Trophoblast cell (in vitro differentiated cells and primary cell): ENCODE results near the gene ITPR1.

Experiments
- DNase-seq, 2 donors: peaks; one replicate each; pipeline ENCODE4 v3.0.0-alpha.2; 2016
- H2AFZ ChIP-seq: 2 replicates; pipeline ENCODE4 v1.6.1; 2013; ENCODE audit warnings: low read length, moderate library complexity, mild to moderate bottlenecking; ENCODE audit not compliant: insufficient read depth, poor library complexity
- H2AK5ac ChIP-seq: 2 replicates; pipeline ENCODE4 v1.6.1; 2013; ENCODE audit warnings: mild to moderate bottlenecking, low read length
- H2BK120ac ChIP-seq: 2 replicates; pipeline ENCODE4 v1.6.1; 2013; ENCODE audit warnings: low read length, mild to moderate bottlenecking, moderate library complexity; ENCODE audit not compliant: insufficient read depth, poor library complexity
- H2BK12ac ChIP-seq: 2 replicates; pipeline ENCODE4 v1.6.1; 2013; ENCODE audit warnings: mild to moderate bottlenecking, low read length, moderate library complexity
- H2BK5ac ChIP-seq: 2 replicates; pipeline ENCODE4 v1.6.1; 2013; ENCODE audit warnings: low read length, low read depth, moderate library complexity, mild to moderate bottlenecking; ENCODE audit not compliant: poor library complexity
- H3K14ac ChIP-seq: 2 replicates; pipeline ENCODE4 v1.6.1; 2013; ENCODE audit warnings: mild to moderate bottlenecking, low read length
- H3K18ac ChIP-seq: 2 replicates; pipeline ENCODE4 v1.6.1; 2013; ENCODE audit warnings: mild to moderate bottlenecking, low read length
- H3K23ac ChIP-seq: 2 replicates; pipeline ENCODE4 v1.6.1; 2013; ENCODE audit warnings: low read length
- H3K27ac ChIP-seq: 2 replicates; pipeline ENCODE4 v1.5.1; 2013; ENCODE audit warnings: low read depth, mild to moderate bottlenecking, inconsistent platforms, low read length, moderate library complexity
- H3K27me3 ChIP-seq: 2 replicates; pipeline ENCODE4 v1.6.1; 2013; ENCODE audit warnings: inconsistent platforms, mild to moderate bottlenecking, low read length, moderate library complexity; ENCODE audit not compliant: insufficient read depth
- H3K36me3 ChIP-seq, 2 experiments: 1 replicate in 1 of 2; 2 replicates in 1 of 2; pipeline ENCODE4 v1.6.1; 2013; ENCODE audit warnings: low read length in 2 of 2, mild to moderate bottlenecking in 2 of 2, moderate library complexity in 1 of 2; ENCODE audit not compliant: insufficient read depth in 2 of 2, control insufficient read depth in 1 of 2
- H3K4ac ChIP-seq: 2 replicates; pipeline ENCODE4 v1.6.1; 2013; ENCODE audit warnings: low read depth, mild to moderate bottlenecking, low read length, moderate library complexity
- H3K4me1 ChIP-seq, 2 experiments: 1 replicate in 1 of 2; 2 replicates in 1 of 2; pipeline ENCODE4 v1.6.1; 2013; ENCODE audit warnings: low read length in 2 of 2, mild to moderate bottlenecking in 2 of 2, moderate library complexity in 1 of 2; ENCODE audit not compliant: insufficient read depth in 2 of 2, control insufficient read depth in 1 of 2
- H3K4me2 ChIP-seq: 2 replicates; pipeline ENCODE4 v1.6.1; 2013; ENCODE audit warnings: inconsistent platforms, mild to moderate bottlenecking, low read length, moderate library complexity
- H3K4me3 ChIP-seq: 2 replicates; pipeline ENCODE4 v1.5.1; 2013; ENCODE audit warnings: mild to moderate bottlenecking, low read depth, low read length, inconsistent platforms
- H3K79me1 ChIP-seq: one replicate; pipeline ENCODE4 v1.6.1; 2013; ENCODE audit warnings: low read length
- H3K79me2 ChIP-seq: 2 replicates; pipeline ENCODE4 v1.6.1; 2013; ENCODE audit warnings: low read length, mild to moderate bottlenecking; ENCODE audit not compliant: control insufficient read depth, insufficient read depth, poor library complexity
- H3K9ac ChIP-seq: 2 replicates; pipeline ENCODE4 v1.6.1; 2013; ENCODE audit warnings: mild to moderate bottlenecking, low read length
- H3K9me3 ChIP-seq: 2 replicates; pipeline ENCODE4 v1.6.1; 2013; ENCODE audit warnings: low read depth, mild to moderate bottlenecking, control low read depth, inconsistent platforms, low read length; ENCODE audit not compliant: insufficient read depth
- H4K12ac ChIP-seq: 2 replicates; pipeline ENCODE4 v1.6.1; 2013; ENCODE audit warnings: low read depth, mild to moderate bottlenecking, low read length, moderate library complexity
- H4K8ac ChIP-seq: 2 replicates; pipeline ENCODE4 v1.6.1; 2013; ENCODE audit warnings: low read depth, mild to moderate bottlenecking, low read length, moderate library complexity
- H4K91ac ChIP-seq: one replicate; pipeline ENCODE4 v1.6.1; 2013; ENCODE audit warnings: low read depth, mild to moderate bottlenecking, low read length, moderate library complexity
- WGBS: extraction: QIAGEN DNeasy Blood & Tissue Kit; methylation state at CpG from one replicate; pipeline ENCODE4 v1.1.7; 2013; ENCODE audit warnings: missing lambda C conversion rate; ENCODE audit not compliant: insufficient read length, insufficient coverage; ENCODE audit errors: extremely low coverage; 5-methylcytosine and 5-hydroxymethylcytosine counted together

The ITPR1 gene

GRCh38 chr3:4508048-4508981 lies 15.2 kb downstream of the ITPR1 start:
- H3K9me3 ChIP-seq, result no peaks in the 10 kb centered on the region
- no CpG with 5 or more reads among the region's 8 CpGs for WGBS
- no peaks in the 10 kb centered on the region for H3K36me3 ChIP-seq

GRCh38 chr3:4509043-4509442 lies 15.9 kb downstream of the ITPR1 start:
- no peak overlapping the region for H2AK5ac ChIP-seq
- no peaks in the 10 kb centered on the region for H3K36me3 ChIP-seq
- no peak overlapping the region for H2BK5ac ChIP-seq
- no peak overlapping the region for H3K27ac ChIP-seq
- no peak overlapping the region for H4K91ac ChIP-seq
- H3K14ac ChIP-seq, result no peak overlapping the region
- no peak overlapping the region for H3K9ac ChIP-seq
- H4K12ac ChIP-seq, result no peak overlapping the region
- H2AFZ ChIP-seq, result no peak overlapping the region
- H3K79me1 ChIP-seq, result no peaks in the 10 kb centered on the region
- H3K23ac ChIP-seq, result no peak overlapping the region
- no peaks in the 10 kb centered on the region for H3K9me3 ChIP-seq
- no peak overlapping the region for H3K4ac ChIP-seq
- no peaks in the 10 kb centered on the region for H3K4me1 ChIP-seq
- no peak overlapping the region for H3K18ac ChIP-seq
- no peaks in the 10 kb centered on the region for H3K27me3 ChIP-seq
- H4K8ac ChIP-seq, result no peak overlapping the region
- DNase-seq, result no peak
- no peak overlapping the region for H2BK120ac ChIP-seq
- no peaks in the 10 kb centered on the region for H3K79me2 ChIP-seq
- no peak overlapping the region for H2BK12ac ChIP-seq
- H3K4me3 ChIP-seq, result no peak overlapping the region
- no peak overlapping the region for H3K4me2 ChIP-seq

More at GRCh38 chr3:4508048-4508981, 15.2 kb downstream of the ITPR1 start:
- no peak overlapping the region for H4K8ac ChIP-seq
- no peaks in the 10 kb centered on the region for H3K79me1 ChIP-seq
- H2BK120ac ChIP-seq, result no peak overlapping the region
- no peaks in the 10 kb centered on the region for H3K4me1 ChIP-seq
- no peak overlapping the region for H3K9ac ChIP-seq
- no peak overlapping the region for H3K4me3 ChIP-seq
- H3K27ac ChIP-seq, result no peak overlapping the region
- no peak overlapping the region for H3K4ac ChIP-seq
- H4K91ac ChIP-seq, result no peak overlapping the region
- H2BK12ac ChIP-seq, result no peak overlapping the region
- H2AK5ac ChIP-seq, result no peak overlapping the region
- DNase-seq, result no peak
- H3K23ac ChIP-seq, result no peak overlapping the region
- H3K18ac ChIP-seq, result no peak overlapping the region
- H2BK5ac ChIP-seq, result no peak overlapping the region
- H3K27me3 ChIP-seq, result no peaks in the 10 kb centered on the region
- no peak overlapping the region for H2AFZ ChIP-seq
- H3K4me2 ChIP-seq, result no peak overlapping the region
- no peaks in the 10 kb centered on the region for H3K79me2 ChIP-seq
- H4K12ac ChIP-seq, result no peak overlapping the region
- no peak overlapping the region for H3K14ac ChIP-seq

- Histone ChIP-seq H3K36me3 (no peaks in the 10 kb centered on the region), H3K79me2 (no peaks in the 10 kb centered on the region), H3K4me3 (no peak overlapping the region), H3K79me1 (no peaks in the 10 kb centered on the region), H3K27me3 (no peaks in the 10 kb centered on the region), H3K4me2 (no peak overlapping the region), H2BK12ac (no peak overlapping the region), H3K9ac (no peak overlapping the region), H4K8ac (no peak overlapping the region), H3K9me3 (no peaks in the 10 kb centered on the region), H4K91ac (no peak overlapping the region), H3K4ac (no peak overlapping the region), H3K23ac (no peak overlapping the region), H2AK5ac (no peak overlapping the region), H3K18ac (no peak overlapping the region), H3K4me1 (no peaks in the 10 kb centered on the region), H3K27ac (no peak overlapping the region), H2AFZ (no peak overlapping the region), H3K14ac (no peak overlapping the region), H2BK120ac (no peak overlapping the region), H2BK5ac (no peak overlapping the region), H4K12ac (no peak overlapping the region)
- no CpG with 5 or more reads among the region's 5 CpGs for WGBS
- DNase-seq, result no peak
Observed at GRCh38 chr3:4509983-4510755, 17.0 kb downstream of the ITPR1 start.

- Histone ChIP-seq H4K12ac (no peak overlapping the region), H2AFZ (no peak overlapping the region), H3K9ac (no peak overlapping the region), H3K27ac (no peak overlapping the region), H3K4me2 (no peak overlapping the region), H3K79me1 (no peaks in the 10 kb centered on the region), H2BK5ac (no peak overlapping the region), H3K9me3 (no peaks in the 10 kb centered on the region), H3K4me1 (no peaks in the 10 kb centered on the region), H2AK5ac (no peak overlapping the region), H4K91ac (no peak overlapping the region), H2BK12ac (no peak overlapping the region), H3K4ac (no peak overlapping the region), H3K79me2 (no peaks in the 10 kb centered on the region), H3K18ac (no peak overlapping the region), H3K4me3 (no peak overlapping the region), H2BK120ac (no peak overlapping the region), H3K14ac (no peak overlapping the region), H3K27me3 (no peaks in the 10 kb centered on the region), H3K36me3 (no peaks in the 10 kb centered on the region), H4K8ac (no peak overlapping the region), H3K23ac (no peak overlapping the region)
- no peak for DNase-seq
- no CpG with 5 or more reads among the region's 7 CpGs for WGBS
Observed at GRCh38 chr3:4511491-4512262, 18.5 kb downstream of the ITPR1 start.
